Measurements from ENCODE around the gene OPRL1.

Gene OPRL1

GRCh38 chr20:64098471-64099013 is 18.7 kb downstream of the OPRL1 start:
- no peak for DNase-seq
- peaks cover 39% of the 10 kb centered on the region for H3K27me3 Mint-ChIP-seq
- H3K4me3 Mint-ChIP-seq: no peak overlapping the region
- CTCF ChIA-PET: no interaction called here
- no peaks in the 10 kb centered on the region for H3K36me3 Mint-ChIP-seq
- no peak overlapping the region for H3K27ac Mint-ChIP-seq
- H3K9me3 Mint-ChIP-seq: peaks cover 3% of the 10 kb centered on the region
- H3K4me1 Mint-ChIP-seq: peaks cover 6% of the 10 kb centered on the region

DNA sequence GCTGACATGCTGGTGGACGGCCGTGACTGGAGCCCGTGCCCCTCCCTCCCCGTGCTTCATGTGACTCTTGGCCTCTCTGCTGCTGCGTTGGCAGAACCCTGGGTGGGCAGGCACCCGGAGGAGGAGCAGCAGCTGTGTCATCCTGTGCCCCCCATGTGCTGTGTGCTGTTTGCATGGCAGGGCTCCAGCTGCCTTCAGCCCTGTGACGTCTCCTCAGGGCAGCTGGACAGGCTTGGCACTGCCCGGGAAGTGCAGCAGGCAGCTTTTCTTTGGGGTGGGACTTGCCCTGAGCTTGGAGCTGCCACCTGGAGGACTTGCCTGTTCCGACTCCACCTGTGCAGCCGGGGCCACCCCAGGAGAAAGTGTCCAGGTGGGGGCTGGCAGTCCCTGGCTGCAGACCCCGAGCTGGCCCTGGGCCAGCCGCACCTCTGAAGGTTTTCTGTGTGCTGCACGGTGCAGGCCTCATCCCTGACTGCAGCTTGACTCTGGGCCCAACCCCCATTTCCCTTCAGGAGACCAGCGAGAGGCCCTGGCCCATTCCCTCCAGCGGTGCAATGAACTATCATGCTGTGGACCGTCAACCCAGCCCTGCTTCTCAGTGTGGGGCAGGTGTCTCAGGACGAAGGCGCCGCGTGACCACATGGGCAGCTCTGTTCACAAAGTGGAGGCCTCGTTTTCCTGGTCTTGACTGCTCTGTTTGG is 19.4 kb downstream of the OPRL1 start:
- no peak for DNase-seq
- H3K36me3 Mint-ChIP-seq: no peaks in the 10 kb centered on the region
- peaks cover 3% of the 10 kb centered on the region for H3K9me3 Mint-ChIP-seq
- no peak overlapping the region for H3K4me3 Mint-ChIP-seq
- H3K4me1 Mint-ChIP-seq: peaks cover 6% of the 10 kb centered on the region
- H3K27ac Mint-ChIP-seq: no peak overlapping the region
- CTCF ChIA-PET: interaction anchor here (1.4 kb wide), 1 partner anchor 21 kb away, joined by 6 read pairs; no protein-coding TSS in a partner anchor
- H3K27me3 Mint-ChIP-seq: peaks cover 46% of the 10 kb centered on the region

DNA sequence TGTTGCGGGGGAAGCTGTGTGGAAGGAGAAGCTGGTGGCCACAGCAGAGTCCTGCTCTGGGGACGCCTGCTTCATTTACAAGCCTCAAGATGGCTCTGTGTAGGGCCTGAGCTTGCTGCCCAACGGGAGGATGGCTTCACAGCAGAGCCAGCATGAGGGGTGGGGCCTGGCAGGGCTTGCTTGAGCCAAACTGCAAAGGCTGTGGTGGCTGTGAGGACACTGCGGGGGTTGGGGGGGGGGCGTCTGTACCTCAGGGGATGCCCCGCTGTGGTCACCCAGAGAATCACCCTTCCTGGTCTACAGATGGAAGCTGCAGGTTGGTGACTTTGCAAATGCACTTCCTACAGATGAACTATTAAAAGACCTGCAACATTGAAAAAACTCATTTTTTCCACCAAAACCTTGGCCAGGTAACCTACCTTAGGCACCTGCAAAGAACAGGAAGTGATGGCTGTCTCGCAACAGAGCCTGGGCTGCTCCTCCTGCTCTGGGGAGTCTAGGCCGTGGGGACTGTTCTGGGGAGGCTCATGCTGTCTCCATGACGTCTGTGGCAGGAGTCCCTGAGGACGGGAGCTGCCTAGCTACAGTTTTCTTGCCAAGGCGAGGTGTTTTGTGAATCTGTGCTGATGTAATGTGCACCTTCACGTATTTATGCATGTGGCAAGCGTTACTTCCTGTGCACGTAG is 20.1 kb downstream of the OPRL1 start:
- Mint-ChIP-seq H3K9me3 (peaks cover 3% of the 10 kb centered on the region), H3K4me1 (peaks cover 6% of the 10 kb centered on the region)
- CTCF ChIA-PET: interaction anchor here (1.4 kb wide), 1 partner anchor 20 kb away, joined by 6 read pairs; no protein-coding TSS in a partner anchor

GRCh38 chr20:64100566-64100888 is 20.6 kb downstream of the OPRL1 start:
- H3K4me3 Mint-ChIP-seq: no peak overlapping the region
- peaks cover 55% of the 10 kb centered on the region for H3K27me3 Mint-ChIP-seq
- no peak overlapping the region for H3K27ac Mint-ChIP-seq
- peaks cover 6% of the 10 kb centered on the region for H3K4me1 Mint-ChIP-seq
- CTCF ChIA-PET: no interaction called here
- peaks cover 3% of the 10 kb centered on the region for H3K9me3 Mint-ChIP-seq
- H3K36me3 Mint-ChIP-seq: no peaks in the 10 kb centered on the region
- DNase-seq: no peak

More for the DNA sequence above, 20.1 kb downstream of the OPRL1 start:
- Mint-ChIP-seq H3K36me3 (no peaks in the 10 kb centered on the region), H3K27ac (no peak overlapping the region), H3K4me3 (no peak overlapping the region), H3K27me3 (peaks cover 54% of the 10 kb centered on the region)
- no peak for DNase-seq

DNA sequence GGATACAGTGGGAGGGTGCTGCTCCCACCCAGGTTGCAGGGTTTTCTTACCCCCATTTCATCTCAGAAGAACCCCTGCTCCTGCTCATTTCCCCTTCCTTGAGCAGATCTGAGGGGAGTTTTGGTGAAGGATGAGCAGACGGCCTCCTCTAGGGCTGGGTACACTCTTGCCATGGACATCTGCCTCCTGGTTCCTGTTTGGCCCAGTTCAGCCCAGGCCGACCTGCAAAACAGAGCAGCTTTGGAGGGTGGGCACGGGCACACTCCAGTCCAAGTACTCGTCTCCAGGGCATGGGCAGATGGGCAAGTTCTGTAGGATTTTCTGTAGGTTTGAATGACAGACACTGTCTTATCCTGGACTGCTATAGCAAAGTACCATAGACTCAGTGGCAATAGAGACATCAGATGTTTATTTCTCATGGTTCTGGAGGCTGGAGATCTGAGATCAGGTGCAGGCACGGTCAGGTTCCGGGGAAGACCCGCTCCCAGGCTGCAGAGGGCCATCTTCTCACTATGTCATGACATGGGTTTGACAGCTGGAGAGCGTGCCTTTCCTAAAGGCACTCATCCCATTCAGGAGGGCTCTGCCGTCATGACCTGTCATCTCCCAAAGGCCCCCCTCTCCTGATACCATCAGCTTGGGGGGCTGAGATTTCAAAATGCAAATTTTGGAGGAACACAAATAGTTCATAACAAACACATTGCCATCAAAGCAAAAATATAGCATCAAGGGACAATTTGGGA is 21.2 kb downstream of the OPRL1 start:
- Mint-ChIP-seq H3K4me1 (peaks cover 6% of the 10 kb centered on the region), H3K27ac (no peak overlapping the region), H3K4me3 (no peak overlapping the region), H3K36me3 (no peaks in the 10 kb centered on the region), H3K27me3 (peaks cover 55% of the 10 kb centered on the region), H3K9me3 (peaks cover 3% of the 10 kb centered on the region)
- DNase-seq: no peak
- CTCF ChIA-PET: interaction anchor here (1.1 to 1.3 kb wide), 3 partner anchors 9 to 19 kb away, joined by 6 to 13 read pairs (median 6); partner anchors contain the start of gene LKAAEAR1

GRCh38 chr20:64101731-64102621 is 22.1 kb downstream of the OPRL1 start:
- Mint-ChIP-seq H3K36me3 (no peaks in the 10 kb centered on the region), H3K27me3 (peaks cover 62% of the 10 kb centered on the region), H3K27ac (no peak overlapping the region), H3K4me1 (peaks cover 6% of the 10 kb centered on the region), H3K9me3 (no peaks in the 10 kb centered on the region), H3K4me3 (no peak overlapping the region)
- CTCF ChIA-PET: interaction anchor here (0.8 to 1.3 kb wide), 4 partner anchors 8 to 18 kb away, joined by 4 to 13 read pairs (median 6); partner anchors contain the start of gene LKAAEAR1
- peak; percentile 77 for DNase-seq

DNA sequence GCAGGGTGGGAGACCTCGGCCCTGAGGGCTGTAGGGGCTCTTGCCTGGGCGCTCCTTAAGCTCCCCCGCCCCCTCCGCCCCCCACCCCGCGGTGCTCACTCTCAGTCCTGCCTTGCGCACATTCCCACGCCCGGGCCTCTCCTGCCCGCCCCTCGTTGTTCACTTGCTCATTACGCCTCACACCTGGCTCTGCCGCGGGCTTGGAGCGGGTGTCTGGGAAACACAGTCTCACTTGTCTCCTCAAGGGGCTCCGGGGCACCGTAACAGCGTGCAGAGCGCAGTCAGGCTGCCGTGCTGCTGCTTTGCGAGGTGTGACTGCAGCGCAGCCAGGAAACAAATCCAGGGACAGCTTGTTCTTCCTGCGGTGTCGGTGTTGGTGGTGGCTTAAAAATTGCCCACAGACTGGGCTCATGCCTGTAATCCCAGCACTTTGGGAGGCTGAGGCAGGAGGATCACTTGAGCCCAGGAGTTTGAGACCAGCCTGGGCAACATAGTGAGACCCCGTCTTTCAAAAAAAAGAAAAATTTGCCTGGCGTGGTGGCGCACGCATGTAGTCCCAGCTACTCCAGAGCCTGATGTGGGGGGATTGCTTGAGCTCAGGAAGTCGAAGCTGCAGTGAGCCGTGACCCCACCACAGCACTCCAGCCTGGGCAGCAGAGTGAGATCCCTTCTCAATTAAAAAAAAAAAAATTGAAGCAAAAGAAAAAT is 22.9 kb downstream of the OPRL1 start:
- Mint-ChIP-seq H3K9me3 (no peaks in the 10 kb centered on the region), H3K27ac (no peak overlapping the region), H3K36me3 (no peaks in the 10 kb centered on the region), H3K4me3 (peak overlapping the region; percentile 31), H3K27me3 (peaks cover 64% of the 10 kb centered on the region), H3K4me1 (peaks cover 6% of the 10 kb centered on the region)
- CTCF ChIA-PET: interaction anchor here (0.8 kb wide), 1 partner anchor 17 kb away, joined by 4 read pairs; no protein-coding TSS in a partner anchor
- peak; percentile 18 for DNase-seq

DNA sequence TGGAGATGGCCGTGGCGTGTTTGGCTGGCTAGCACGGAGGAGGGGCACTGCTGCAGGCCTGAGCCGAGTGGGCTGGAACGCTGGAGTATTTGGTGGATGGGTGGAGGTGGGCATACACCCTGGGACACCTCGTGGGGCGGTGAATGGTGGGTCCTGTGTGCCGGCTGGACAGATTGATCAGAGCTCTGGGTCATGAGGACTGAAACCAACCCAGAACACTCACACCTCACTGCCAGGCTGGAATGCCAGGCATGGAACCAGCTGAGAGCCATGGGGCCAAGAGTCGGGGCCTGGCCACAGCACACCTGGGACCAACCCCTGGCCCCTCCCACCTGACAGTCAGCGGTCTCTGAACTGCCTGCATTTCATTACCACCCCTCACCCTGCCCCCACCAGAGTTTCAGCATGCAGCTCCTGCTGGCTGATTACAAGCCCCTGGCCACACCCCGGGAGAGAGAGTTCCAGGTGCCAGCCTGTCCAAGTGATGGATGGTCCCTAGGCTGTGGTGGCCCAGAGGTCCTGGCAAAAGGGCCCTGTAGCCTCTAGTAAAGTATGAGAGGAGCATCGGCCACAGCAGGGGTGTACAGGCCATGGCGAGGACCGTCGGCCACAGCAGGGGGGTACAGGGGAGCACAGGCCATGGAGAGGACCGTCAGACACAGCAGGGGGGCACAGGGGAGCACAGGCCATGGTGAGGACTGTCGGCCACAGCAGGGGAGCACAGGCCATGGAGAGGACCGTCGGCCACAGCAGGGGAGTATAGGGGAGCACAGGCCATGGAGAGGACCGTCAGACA is 24.2 kb downstream of the OPRL1 start:
- Mint-ChIP-seq H3K9me3 (no peaks in the 10 kb centered on the region), H3K4me3 (no peak overlapping the region), H3K36me3 (no peaks in the 10 kb centered on the region), H3K4me1 (peaks cover 6% of the 10 kb centered on the region), H3K27me3 (peaks cover 74% of the 10 kb centered on the region), H3K27ac (no peak overlapping the region)
- CTCF ChIA-PET: no interaction called here
- peak; percentile 19 for DNase-seq

- Mint-ChIP-seq H3K27ac (no peak overlapping the region), H3K4me3 (no peak overlapping the region), H3K9me3 (no peaks in the 10 kb centered on the region), H3K36me3 (no peaks in the 10 kb centered on the region), H3K4me1 (peaks cover 6% of the 10 kb centered on the region), H3K27me3 (peaks cover 75% of the 10 kb centered on the region)
- CTCF ChIA-PET: no interaction called here
- peak; percentile 13 for DNase-seq
These were observed 25.0 kb downstream of the OPRL1 start for GRCh38 chr20:64104667-64105451.

DNA sequence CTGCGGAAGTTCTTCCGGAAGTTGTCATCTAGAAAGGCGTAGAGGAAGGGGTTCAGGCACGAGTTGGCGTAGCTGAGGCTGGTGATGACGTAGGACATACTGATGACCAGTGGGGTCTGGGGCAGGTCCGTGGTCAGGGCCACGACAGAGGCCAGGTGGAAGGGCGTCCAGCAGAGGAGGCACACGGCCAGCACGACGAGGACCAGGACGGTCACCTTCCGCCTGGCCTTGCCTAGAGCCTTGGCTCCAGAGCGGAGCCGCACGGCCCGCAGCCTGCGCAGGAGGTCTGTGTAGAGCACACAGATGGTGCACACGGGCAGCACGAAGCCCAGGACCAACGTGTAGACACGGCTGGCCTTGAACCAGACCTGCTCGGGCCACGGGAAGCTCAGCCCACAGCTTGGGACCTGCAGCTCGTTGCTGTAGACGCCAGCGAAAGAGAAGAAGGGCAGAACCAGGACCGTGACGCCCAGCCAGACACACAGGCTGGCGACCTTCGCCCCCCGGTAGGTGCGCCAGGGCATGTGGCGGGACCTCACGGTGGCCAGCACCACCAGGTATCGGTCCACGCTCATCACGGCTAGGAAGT is 26.1 kb downstream of the OPRL1 start:
- peaks cover 67% of the 10 kb centered on the region for H3K27me3 Mint-ChIP-seq

DNA sequence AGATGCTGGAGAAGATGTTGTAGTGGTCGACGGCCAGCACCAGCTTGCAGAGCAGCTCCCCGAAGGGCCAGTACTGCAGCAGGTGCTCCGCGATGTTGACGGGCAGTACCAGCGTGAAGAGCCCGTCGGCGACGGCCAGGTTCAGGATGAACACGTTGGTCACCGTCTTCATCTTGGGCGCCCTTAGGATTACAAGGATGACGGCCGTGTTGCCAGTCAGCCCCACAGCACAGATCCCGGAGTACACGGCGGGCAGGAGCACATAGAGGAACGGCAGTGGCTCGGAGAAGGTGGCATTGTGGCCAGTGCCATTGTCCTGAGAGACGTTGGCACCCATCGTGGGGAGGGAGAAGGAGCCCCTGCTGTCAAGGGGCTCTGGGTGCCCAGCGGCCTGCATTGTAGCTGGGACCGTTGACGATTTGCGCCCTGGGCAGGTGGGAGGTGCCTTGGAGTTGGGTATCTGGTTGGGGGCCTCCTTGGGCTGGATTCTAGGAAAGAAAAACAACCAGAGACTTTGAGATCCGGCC is 26.6 kb downstream of the OPRL1 start:
- Mint-ChIP-seq H3K4me3 (no peak overlapping the region), H3K4me1 (peaks cover 4% of the 10 kb centered on the region), H3K9me3 (no peaks in the 10 kb centered on the region), H3K27ac (peak overlapping the region; percentile 55), H3K36me3 (no peaks in the 10 kb centered on the region), H3K27me3 (peaks cover 61% of the 10 kb centered on the region)
- CTCF ChIA-PET: interaction anchor here (1.5 kb wide), 1 partner anchor 14 kb away, joined by 6 read pairs; no protein-coding TSS in a partner anchor
- DNase-seq: peak; percentile 13

More for the DNA sequence above, 26.1 kb downstream of the OPRL1 start:
- Mint-ChIP-seq H3K4me3 (no peak overlapping the region), H3K36me3 (no peaks in the 10 kb centered on the region), H3K27ac (no peak overlapping the region), H3K4me1 (peaks cover 6% of the 10 kb centered on the region), H3K9me3 (no peaks in the 10 kb centered on the region)
- CTCF ChIA-PET: interaction anchor here (1.5 kb wide), 1 partner anchor 15 kb away, joined by 6 read pairs; no protein-coding TSS in a partner anchor
- peak; percentile 15 for DNase-seq

Measured in activated naive CD4-positive, alpha-beta T cell treated with anti-CD3 and anti-CD28 coated beads, Interleukin-2, amount 10 ng/mL, durations not matched to agents 7 days and 5 days (primary cell).